K562 (cell line): ENCODE results near the gene APC2. TPM values are rescaled to one million over a fixed set of nuclear protein-coding genes. Genes with fewer than 3 reads are reported as not detected.

ENCODE experiments used
- AFF1 ChIP-seq, 2 experiments: fragments of 450-650 bp; IDR thresholded peaks; 2 replicates each; pipeline ENCODE4 v1.6.1; 2018; ENCODE audit warnings: mild to moderate bottlenecking in 2 of 2, low read depth in 1 of 2; ENCODE audit not compliant: partially characterized antibody in 2 of 2
- CXXC5 ChIP-seq: fragments of 250-450 bp; sonication (Bioruptor Pico); IDR thresholded peaks from 2 replicates; pipeline ENCODE4 v1.8.0; 2022; ENCODE audit warnings: inconsistent platforms, mild to moderate bottlenecking, moderate library complexity
- FOXP1 ChIP-seq: sonication (generic); formaldehyde crosslinking; IDR thresholded peaks from 2 replicates; pipeline ENCODE4 v1.8.0; 2022; ENCODE audit warnings: mild to moderate bottlenecking, missing genetic modification reagents
- KAT7 ChIP-seq: sonication (generic); formaldehyde crosslinking; IDR thresholded peaks from 2 replicates; pipeline ENCODE4 v1.8.0; 2022; ENCODE audit warnings: missing genetic modification reagents, mild to moderate bottlenecking, borderline replicate concordance
- KDM4B ChIP-seq, 2 experiments: fragments of 450-650 bp in 1 of 2; sonication (generic) in 1 of 2; IDR thresholded peaks; 2 replicates each; pipeline ENCODE4 v1.6.1; 2016 to 2017; ENCODE audit warnings: borderline replicate concordance in 2 of 2, antibody characterized with exemption in 1 of 2, low read depth in 1 of 2, mild to moderate bottlenecking in 1 of 2
- PKNOX1 ChIP-seq: fragments of 450-650 bp; IDR thresholded peaks from 2 replicates; pipeline ENCODE4 v1.6.1; 2016
- POLR2G ChIP-seq: fragments of 200-400 bp; formaldehyde crosslinking; IDR thresholded peaks from 2 replicates; pipeline ENCODE4 v1.6.1; 2017; ENCODE audit warnings: low read depth, mild to moderate bottlenecking, antibody characterized with exemption, low read length, moderate library complexity
- RB1 ChIP-seq: fragments of 450-650 bp; IDR thresholded peaks from 2 replicates; pipeline ENCODE4 v1.6.1; 2017; ENCODE audit warnings: low read depth, mild to moderate bottlenecking
- RBFOX2 ChIP-seq: fragments of 200-400 bp; formaldehyde crosslinking; IDR thresholded peaks from 2 replicates; pipeline ENCODE4 v1.6.1; 2017; ENCODE audit warnings: low read depth, mild to moderate bottlenecking, low read length, moderate library complexity
- RBM22 ChIP-seq: fragments of 200-400 bp; formaldehyde crosslinking; IDR thresholded peaks from 2 replicates; pipeline ENCODE4 v1.6.1; 2018; ENCODE audit warnings: low read length, low read depth; ENCODE audit not compliant: poor library complexity, severe bottlenecking
- RFX5 ChIP-seq: IDR thresholded peaks from 2 replicates; pipeline ENCODE4 v1.6.1; 2011; ENCODE audit warnings: low read depth, mild to moderate bottlenecking, improper control_type of control experiment, low read length
- RUNX1 ChIP-seq: sonication (generic); IDR thresholded peaks from 2 replicates; pipeline ENCODE4 v1.6.1; 2016; ENCODE audit warnings: antibody characterized with exemption, low read depth
- SAP30 ChIP-seq: fragments of 200-600 bp; sonication (generic); IDR thresholded peaks from 2 replicates; pipeline ENCODE4 v1.6.1; 2012; ENCODE audit warnings: borderline replicate concordance, low read depth, mild to moderate bottlenecking, moderate library complexity, low read length, control low read depth, inconsistent platforms; ENCODE audit not compliant: insufficient read depth, poor library complexity, severe bottlenecking
- ZBTB7A ChIP-seq: IDR thresholded peaks from 2 replicates; pipeline ENCODE4 v1.6.1; 2011; ENCODE audit warnings: low read depth, mild to moderate bottlenecking, low read length, moderate library complexity, borderline replicate concordance; ENCODE audit not compliant: control insufficient read depth
- polyA plus RNA-seq, 8 experiments: library from polyadenylated mRNA; depleted of rRNA in 4 of 8; stranded (reverse) in 5 of 8; unstranded in 3 of 8; fragments of >200 nt; fragmentation: Nextera tagmentation in 2 of 8; fragmentation: Illumina TruSeq in 1 of 8; extraction: Ambion mirVana in 2 of 8; extraction: Trizol in 1 of 8; gene quantifications; 2 replicates each; pipeline versions ENCODE4 v1.2.1 to v1.2.3, GENCODE V29; 2011 to 2014; ENCODE audit warnings: inconsistent platforms in 1 of 8, missing spikeins in 1 of 8
- total RNA-seq, 7 experiments: library from RNA; depleted of rRNA in 6 of 7; stranded (reverse); fragments of >200 nt in 6 of 7; fragmentation: Illumina TruSeq in 2 of 7; extraction: Trizol in 2 of 7; gene quantifications; 2 replicates each; pipeline versions ENCODE4 v1.2.1 to v1.2.3, GENCODE V29; 2011 to 2021; ENCODE audit warnings: low replicate concordance in 1 of 7
- TF ChIP-seq, protein P1 (sequence below): fragments of 450-650 bp; IDR thresholded peaks from 2 replicates; pipeline ENCODE4 v1.6.1; 2016; ENCODE audit warnings: borderline replicate concordance
- TF ChIP-seq, protein P2 (sequence below): fragments of 200-800 bp; sonication (Bioruptor generic); IDR thresholded peaks from 2 replicates; pipeline ENCODE4 v1.6.1; 2017; ENCODE audit warnings: missing genetic modification characterization, missing compliant biosample characterization

Gene APC2
- total and polyA plus RNA-seq, 9 of the 15 experiments (the other 6 are each of a cell fraction or from before 2014, with no cell fraction given), result 0.01 to 0.40 (median 0.05) TPM; not detected in 3

GRCh38 chr19:1408300-1409203, 41.4 kb upstream of the APC2 start (continued):
- TF ChIP-seq, protein P1, sequence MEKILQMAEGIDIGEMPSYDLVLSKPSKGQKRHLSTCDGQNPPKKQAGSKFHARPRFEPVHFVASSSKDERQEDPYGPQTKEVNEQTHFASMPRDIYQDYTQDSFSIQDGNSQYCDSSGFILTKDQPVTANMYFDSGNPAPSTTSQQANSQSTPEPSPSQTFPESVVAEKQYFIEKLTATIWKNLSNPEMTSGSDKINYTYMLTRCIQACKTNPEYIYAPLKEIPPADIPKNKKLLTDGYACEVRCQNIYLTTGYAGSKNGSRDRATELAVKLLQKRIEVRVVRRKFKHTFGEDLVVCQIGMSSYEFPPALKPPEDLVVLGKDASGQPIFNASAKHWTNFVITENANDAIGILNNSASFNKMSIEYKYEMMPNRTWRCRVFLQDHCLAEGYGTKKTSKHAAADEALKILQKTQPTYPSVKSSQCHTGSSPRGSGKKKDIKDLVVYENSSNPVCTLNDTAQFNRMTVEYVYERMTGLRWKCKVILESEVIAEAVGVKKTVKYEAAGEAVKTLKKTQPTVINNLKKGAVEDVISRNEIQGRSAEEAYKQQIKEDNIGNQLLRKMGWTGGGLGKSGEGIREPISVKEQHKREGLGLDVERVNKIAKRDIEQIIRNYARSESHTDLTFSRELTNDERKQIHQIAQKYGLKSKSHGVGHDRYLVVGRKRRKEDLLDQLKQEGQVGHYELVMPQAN, result peak; percentile 44; the same call in 1 of the 2 replicates
- TF ChIP-seq RUNX1 (no peak), RFX5 (no peak), KDM4B (IDR thresholded peaks at IDR 0.05; ENCODE audit: borderline replicate concordance in 2 of 2, low read depth in 1 of 2) (no peak), KAT7 (peak; percentile 58; the same call in 1 of the 2 replicates), POLR2G (peak; percentile 71), AFF1 (IDR thresholded peaks at IDR 0.05; ENCODE audit: low read depth in 1 of 2, partially characterized antibody in 2 of 2) (no peak), CXXC5 (CRISPR knock-in tag) (peak; percentile 48), RBM22 (peak; percentile 64), RBFOX2 (peak; percentile 79), FOXP1 (no peak), SAP30 (peak; percentile 58), RB1 (no peak), ZBTB7A (peak; percentile 85; the same call in 1 of the 2 replicates), PKNOX1 (no peak)
- TF ChIP-seq, protein P2, sequence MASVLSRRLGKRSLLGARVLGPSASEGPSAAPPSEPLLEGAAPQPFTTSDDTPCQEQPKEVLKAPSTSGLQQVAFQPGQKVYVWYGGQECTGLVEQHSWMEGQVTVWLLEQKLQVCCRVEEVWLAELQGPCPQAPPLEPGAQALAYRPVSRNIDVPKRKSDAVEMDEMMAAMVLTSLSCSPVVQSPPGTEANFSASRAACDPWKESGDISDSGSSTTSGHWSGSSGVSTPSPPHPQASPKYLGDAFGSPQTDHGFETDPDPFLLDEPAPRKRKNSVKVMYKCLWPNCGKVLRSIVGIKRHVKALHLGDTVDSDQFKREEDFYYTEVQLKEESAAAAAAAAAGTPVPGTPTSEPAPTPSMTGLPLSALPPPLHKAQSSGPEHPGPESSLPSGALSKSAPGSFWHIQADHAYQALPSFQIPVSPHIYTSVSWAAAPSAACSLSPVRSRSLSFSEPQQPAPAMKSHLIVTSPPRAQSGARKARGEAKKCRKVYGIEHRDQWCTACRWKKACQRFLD, result 0 out of 2 replicates have a peak, but pooled peaks have one; percentile 52
